Colonic mucosa (tissue), 4 donors: ENCODE results near the gene ZDHHC13. TPM values are rescaled to one million over a fixed set of nuclear protein-coding genes. Genes with fewer than 3 reads are reported as not detected.
A peak's percentile ranks its signal among the peaks of the same experiment; 100 is the strongest.

Experiments
- DNase-seq: peaks from one replicate; pipeline ENCODE4 v3.0.0-alpha.2; 2020
- H3K27ac ChIP-seq: fragments of 200-600 bp; one replicate; pipeline ENCODE4 v1.8.0; 2021
- H3K27me3 ChIP-seq: fragments of 200-600 bp; one replicate; pipeline ENCODE4 v1.8.0; 2021
- H3K36me3 ChIP-seq: fragments of 200-600 bp; one replicate; pipeline ENCODE4 v1.8.0; 2021
- H3K4me1 ChIP-seq: fragments of 200-600 bp; one replicate; pipeline ENCODE4 v1.8.0; 2021; ENCODE audit warnings: mild to moderate bottlenecking
- H3K4me3 ChIP-seq: fragments of 200-600 bp; one replicate; pipeline ENCODE4 v1.8.0; 2021
- H3K9ac ChIP-seq, 2 donors: one replicate each; pipeline ENCODE4 v1.7.0; 2013; ENCODE audit warnings: control low read depth in 2 of 2, low read depth in 2 of 2, low read length in 2 of 2
- H3K9me3 ChIP-seq: fragments of 200-600 bp; one replicate; pipeline ENCODE4 v1.8.0; 2021
- CTCF ChIP-seq: fragments of 200-600 bp; IDR thresholded peaks from one replicate; pipeline ENCODE4 v1.8.0; 2022; ENCODE audit warnings: antibody characterized with exemption, mild to moderate bottlenecking
- intact Hi-C: fragments of 100-400 bp; cut with DNase I; formaldehyde crosslinking; loops from one replicate; pipeline ENCODE4 v1.14.1; 2022
- total RNA-seq, 2 donors: library from RNA; stranded (reverse); fragmentation: NEBNext Ultra II Directional in 1 of 2; extraction: Animal tissue kit (Norgen Biotek cat#: 25700) in 1 of 2; gene quantifications; one replicate each; pipeline ENCODE4 v1.2.1, GENCODE V29; 2021
- donor health status: healthy.
- donor health status: DM: no; HTN: no; CAD: no.
- donor health status: DM: no; HTN: no; CAD: no.

Gene ZDHHC13
- total RNA-seq, 2 donors from 2014 or later: 30.8 to 35.0 TPM

DNA sequence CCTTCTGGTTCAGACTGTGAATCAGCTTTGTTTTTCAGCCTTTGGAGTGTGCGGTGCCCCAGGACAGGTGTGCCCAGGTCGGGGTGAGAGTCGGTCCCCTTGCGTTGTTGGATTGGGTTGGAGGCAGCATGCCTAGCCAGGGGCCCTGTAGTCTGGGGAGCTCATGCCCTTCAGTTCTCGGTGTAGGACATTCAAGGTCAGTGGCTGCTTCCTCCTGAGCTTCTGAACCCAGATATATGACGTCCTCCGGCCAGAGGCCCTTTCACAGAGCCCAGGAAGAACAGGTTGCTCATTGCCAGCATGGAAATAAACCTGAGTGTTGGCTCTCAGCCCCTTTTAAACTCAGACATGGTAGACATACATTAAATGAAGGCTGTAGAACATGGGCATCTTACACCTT lies 82.1 kb downstream of the ZDHHC13 start:
- H3K4me1 ChIP-seq: no peaks in the 10 kb centered on the region
- no peak overlapping the region for H3K27ac ChIP-seq
- no peak overlapping the region for H3K4me3 ChIP-seq
- intact Hi-C loops: no loop called here
- H3K9me3 ChIP-seq: no peaks in the 10 kb centered on the region
- no peak for TF ChIP-seq CTCF
- no peak for DNase-seq
- no peaks in the 10 kb centered on the region for H3K27me3 ChIP-seq
- no peak overlapping the region for H3K9ac ChIP-seq
- H3K36me3 ChIP-seq: no peaks in the 10 kb centered on the region

- Histone ChIP-seq H3K9me3 (no peaks in the 10 kb centered on the region), H3K4me1 (no peaks in the 10 kb centered on the region), H3K4me3 (no peak overlapping the region), H3K27ac (no peak overlapping the region), H3K27me3 (no peaks in the 10 kb centered on the region), H3K9ac (no peak overlapping the region), H3K36me3 (no peaks in the 10 kb centered on the region)
- DNase-seq: no peak
- no peak for TF ChIP-seq CTCF
- intact Hi-C loops: no loop called here
These were observed 82.8 kb downstream of the ZDHHC13 start for GRCh38 chr11:19199771-19200170.

DNA sequence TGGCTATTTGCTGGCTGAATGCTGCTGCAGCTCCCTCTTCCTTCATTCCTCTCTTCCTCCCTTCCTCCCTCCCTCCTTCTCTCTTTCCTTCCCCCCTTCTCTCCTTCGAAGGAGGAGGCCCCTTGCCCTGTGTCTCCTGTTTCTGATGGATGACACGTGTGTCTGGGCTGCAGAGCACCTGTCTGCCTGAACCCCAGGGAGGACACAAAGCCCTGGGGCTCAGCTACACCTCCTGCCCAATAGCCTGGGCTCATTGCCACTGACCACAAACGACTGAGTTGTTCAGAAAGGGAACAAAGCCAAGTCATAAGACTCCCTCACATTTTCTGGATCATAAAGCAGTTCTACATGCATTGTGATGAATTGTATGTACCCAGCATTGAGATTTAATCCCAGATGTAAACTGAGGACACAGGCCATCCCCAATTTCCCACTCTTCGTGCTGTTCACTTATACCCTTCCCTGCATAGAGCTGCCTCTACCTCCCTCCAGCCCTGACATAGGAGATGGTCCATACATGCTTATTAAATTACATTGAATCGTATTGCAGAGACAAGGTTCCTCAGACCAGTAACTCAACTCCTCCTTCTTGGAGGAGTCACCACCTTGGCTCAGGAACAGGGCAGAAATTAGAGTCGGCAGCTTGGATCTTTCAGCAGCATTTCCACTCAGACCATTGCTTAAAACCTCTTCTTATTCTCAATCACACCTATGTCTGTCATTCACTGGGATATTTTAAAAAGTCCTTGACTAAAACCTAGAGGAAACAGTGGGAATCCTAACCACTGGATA lies 83.6 kb downstream of the ZDHHC13 start:
- Histone ChIP-seq H3K27me3 (no peaks in the 10 kb centered on the region), H3K9ac (peak overlapping the region in 1 of 2 donors; percentile 6), H3K27ac (no peak overlapping the region), H3K4me1 (no peaks in the 10 kb centered on the region), H3K4me3 (no peak overlapping the region), H3K9me3 (no peaks in the 10 kb centered on the region), H3K36me3 (no peaks in the 10 kb centered on the region)
- TF ChIP-seq CTCF: no peak
- intact Hi-C loops: no loop called here
- DNase-seq: peak; percentile 37

- H3K36me3 ChIP-seq: no peaks in the 10 kb centered on the region
- intact Hi-C loops: no loop called here
- no peaks in the 10 kb centered on the region for H3K27me3 ChIP-seq
- peak within 1 kb of the TSS in 1 of 2 donors; percentile 6 for H3K9ac ChIP-seq
- H3K9me3 ChIP-seq: no peaks in the 10 kb centered on the region
- H3K4me3 ChIP-seq: no peak within 1 kb of the TSS
- DNase-seq: no peak
- H3K4me1 ChIP-seq: no peaks in the 10 kb centered on the region
- TF ChIP-seq CTCF: no peak
- H3K27ac ChIP-seq: no peak within 1 kb of the TSS
These were observed 85.0 kb downstream of the ZDHHC13 start, which contains the start of gene CSRP3 for GRCh38 chr11:19201737-19202605. Gene CSRP3 (minus strand): TSS chr11:19201983. CDS start chr11:19192448, 9,535 bp downstream.

GRCh38 chr11:19204836-19205235 lies 87.9 kb downstream of the ZDHHC13 start:
- no peaks in the 10 kb centered on the region for H3K4me1 ChIP-seq
- no peak for DNase-seq
- H3K27me3 ChIP-seq: no peaks in the 10 kb centered on the region
- no peak overlapping the region for H3K4me3 ChIP-seq
- no peak for TF ChIP-seq CTCF
- H3K9ac ChIP-seq: no peak overlapping the region
- no peaks in the 10 kb centered on the region for H3K36me3 ChIP-seq
- no peak overlapping the region for H3K27ac ChIP-seq
- no peaks in the 10 kb centered on the region for H3K9me3 ChIP-seq
- intact Hi-C loops: no loop called here
